HG03045 (cell line): ENCODE data around the gene ADAMTS9.

Source experiments
- ATAC-seq: cut with Tn5 transposase; IDR thresholded peaks from one replicate; pipeline ENCODE4 v1.9.1; 2021; ENCODE audit warnings: mild to moderate bottlenecking, moderate library complexity; ENCODE audit not compliant: unreplicated experiment

The ADAMTS9 gene

DNA sequence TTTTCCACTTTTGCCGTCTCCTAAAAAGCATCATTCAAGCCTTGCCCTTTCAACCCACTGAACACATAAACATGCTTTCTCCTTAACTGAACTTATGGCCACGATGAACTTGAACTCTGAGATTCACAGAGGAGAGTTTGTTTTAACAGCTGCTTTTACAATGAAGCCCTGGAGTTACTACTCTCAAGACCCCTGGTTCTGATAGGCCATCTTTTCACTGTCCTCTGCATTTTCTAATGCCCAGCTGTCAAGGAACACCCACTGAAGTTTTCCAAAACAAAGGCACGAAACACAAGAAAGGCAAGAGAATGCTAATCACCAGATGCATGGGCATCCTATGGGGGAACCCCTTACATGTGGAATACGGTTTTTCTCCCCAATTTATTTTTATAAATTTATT lies 100.8 kb downstream of the ADAMTS9 start:
- ATAC-seq, result no peak

DNA sequence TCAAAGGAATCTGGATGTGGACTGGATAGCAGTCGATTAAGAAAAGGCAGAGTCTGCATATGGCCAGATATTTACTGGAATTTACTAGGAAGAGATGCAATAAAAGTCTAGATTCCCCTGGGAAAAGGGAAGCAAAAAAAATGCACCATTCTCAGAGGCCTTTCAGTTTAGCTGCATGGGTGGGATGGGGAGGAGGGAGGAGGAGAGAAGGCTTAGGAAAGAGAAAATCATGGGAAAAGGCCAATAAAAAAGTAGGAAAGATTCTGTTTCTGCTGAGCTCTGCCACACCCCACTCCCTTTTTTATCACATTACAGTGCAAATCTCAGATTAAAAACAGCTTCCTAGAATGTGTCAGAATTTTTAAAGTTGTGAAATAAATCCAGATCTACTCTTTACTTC lies 103.6 kb downstream of the ADAMTS9 start:
- no peak for ATAC-seq

DNA sequence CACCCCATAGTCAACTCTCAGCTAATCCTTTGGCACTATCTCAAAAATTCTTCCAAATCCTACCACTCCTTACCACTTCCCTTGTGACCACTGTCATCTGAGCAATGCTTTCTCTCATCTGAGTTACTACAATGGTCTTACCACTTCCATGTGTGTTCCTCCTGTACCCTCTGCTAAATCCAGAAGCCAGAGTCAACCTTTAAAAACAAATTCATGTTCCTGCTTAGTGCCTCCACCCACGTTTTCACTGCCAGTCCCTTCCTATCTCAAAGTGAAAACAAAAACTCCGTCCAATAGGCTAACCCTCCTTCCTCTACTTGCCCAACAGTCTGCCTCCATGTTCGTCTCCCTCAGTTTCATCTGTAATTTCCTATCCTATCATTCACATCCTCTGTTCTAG lies 109.0 kb downstream of the ADAMTS9 start:
- ATAC-seq, result no peak

DNA sequence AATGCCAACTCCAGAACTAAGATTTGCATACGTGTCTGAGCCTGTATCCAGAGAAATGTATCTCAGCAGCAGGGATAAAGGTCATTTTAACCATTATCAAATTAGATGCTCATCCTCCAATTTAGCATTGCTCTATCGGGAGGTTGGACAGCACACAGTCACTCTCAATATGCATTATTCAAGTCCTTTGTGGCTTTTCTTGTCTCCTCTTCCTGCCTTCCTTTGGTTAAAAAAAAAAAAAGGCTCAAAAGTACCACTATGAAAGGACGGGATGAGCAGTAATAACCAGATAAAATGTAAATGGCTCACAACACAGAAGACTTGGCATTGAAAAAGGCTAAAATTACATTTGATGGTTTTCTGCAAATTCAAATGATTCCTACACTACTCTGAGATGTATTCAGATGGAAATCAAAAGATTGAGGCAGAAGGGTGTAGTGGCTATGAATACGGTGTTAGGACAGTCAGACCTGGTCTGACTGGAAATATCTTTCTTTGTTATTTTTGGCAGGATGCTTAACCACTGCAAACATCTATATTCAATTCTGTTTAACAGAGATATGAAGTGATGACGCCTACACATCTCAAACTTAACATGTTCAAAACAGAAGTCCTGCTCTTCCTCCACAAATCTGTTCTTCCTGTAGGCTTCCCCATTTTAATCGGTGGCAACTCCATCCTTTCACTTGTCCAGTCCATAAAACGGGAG lies 109.6 kb downstream of the ADAMTS9 start:
- no peak for ATAC-seq

DNA sequence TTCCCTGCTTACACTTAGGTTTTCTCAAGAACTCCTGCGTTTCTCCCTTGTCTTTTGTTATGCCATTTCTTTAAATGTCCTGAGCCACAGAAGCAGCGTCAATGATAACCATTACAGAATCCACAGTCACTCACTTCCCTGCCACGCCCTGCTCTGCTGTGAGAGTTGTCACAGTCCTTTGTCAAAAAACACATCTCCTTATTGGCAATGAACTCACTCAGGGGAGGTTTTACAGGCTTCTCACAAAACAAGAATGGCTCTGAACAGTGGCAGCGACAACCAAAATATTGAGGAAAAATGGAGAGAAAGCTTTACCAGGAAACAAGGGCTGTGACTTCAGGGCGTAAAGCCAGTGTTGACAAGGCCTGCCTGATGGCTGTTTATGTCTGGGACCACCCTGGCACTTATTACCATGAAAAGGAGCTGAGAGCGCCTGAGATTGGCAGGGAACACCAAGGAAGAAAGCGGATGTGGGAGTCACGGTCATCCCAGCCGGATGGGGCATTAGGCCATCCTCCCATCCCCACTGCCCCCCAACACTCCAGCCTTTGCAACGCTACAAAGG lies 111.5 kb downstream of the ADAMTS9 start:
- no peak for ATAC-seq

DNA sequence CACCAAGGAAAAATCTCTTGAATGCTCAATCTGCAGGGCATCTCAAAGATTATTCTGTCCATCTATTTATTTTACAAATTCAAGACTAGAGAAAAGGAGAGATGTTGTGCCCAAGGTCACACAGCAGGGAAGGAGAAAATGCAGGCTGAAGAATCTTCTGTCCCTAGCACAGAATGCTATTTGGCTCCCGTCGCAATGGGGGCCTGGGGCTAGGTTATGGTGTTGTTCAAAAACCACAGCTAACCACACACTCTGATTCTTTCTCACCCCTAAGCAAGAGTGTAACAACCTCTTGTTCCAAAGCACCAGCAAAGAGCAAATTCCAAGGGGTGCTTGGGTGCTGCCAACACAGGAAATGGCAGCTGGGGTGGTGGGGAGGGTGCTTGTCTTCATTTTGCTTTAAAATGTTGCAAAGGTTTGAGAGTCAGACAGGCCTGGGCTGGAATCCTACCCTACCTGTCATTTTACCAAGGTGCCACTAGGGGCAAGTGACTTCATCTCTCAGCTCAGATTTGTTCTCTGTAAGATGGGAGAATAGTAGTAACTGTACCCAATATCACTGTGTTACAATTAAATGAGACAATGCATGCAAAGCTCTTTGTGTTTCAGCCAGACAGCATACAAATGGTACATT lies 112.5 kb downstream of the ADAMTS9 start:
- peak; percentile 78 for ATAC-seq

DNA sequence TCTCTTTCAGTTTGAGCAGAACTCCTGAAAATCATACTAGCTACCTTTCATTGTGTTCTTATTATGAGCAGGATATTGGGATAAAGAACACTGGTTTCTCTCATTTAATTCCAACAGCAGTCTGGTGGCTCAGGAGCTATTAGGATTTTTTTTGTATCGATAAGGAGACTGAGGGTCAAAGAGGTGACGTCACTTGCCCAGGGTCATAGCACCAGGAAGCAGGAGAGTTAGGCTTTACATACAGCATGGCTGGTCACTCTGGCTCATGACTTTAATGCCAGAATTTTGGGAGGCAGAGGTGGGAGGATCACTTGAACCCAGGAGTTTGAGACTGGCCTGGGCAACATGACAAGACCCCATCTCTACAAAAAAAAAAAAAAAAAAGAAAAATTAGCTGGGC lies 113.6 kb downstream of the ADAMTS9 start:
- no peak for ATAC-seq

DNA sequence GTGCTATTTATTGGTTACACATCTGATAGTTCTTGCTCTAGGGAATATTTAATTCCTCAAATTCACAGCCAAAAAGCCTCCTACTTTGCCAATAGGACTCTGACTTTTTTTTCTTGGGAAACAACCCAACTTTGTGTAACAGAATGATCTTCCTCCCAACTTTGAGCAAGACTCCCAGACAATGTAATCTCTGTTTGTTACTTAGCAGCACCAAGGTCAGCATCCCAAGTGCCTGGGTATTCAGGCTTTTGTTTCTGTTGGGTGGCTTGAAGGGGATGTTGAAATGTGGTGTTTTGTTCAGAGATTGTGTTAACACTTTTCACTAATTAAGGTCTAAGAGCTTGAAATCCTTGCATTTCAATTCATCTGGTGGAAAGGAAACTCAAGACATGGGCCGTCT lies 115.8 kb downstream of the ADAMTS9 start:
- ATAC-seq, result no peak

DNA sequence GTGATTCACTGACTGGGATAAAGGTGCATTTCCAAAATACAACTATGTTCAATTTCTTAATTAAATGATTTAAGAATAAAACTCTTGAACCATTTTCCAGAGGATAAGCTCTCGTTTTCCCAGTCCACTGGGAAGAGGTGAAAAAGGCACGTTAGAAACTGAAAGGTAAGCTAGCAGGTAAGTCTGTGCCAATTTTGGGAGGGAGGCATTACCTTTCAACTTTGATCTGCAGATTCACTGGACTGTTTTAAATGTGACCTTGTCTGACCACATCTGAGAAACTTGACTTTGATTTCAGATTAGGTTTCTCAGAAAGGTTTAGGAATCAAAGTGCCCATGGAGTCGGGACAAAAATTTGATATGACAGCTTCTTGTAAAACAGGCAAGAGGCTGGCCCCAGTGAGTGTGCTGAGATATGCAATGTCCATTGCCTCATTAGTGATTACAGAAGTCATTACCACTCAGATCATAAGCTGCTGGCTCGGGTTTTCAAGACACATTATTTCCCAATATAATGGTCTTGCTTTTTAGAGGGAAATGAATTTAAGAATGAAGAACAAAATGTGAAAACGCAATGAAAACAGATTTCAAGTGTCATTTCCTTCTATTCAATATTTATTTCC lies 118.8 kb downstream of the ADAMTS9 start:
- no peak for ATAC-seq

DNA sequence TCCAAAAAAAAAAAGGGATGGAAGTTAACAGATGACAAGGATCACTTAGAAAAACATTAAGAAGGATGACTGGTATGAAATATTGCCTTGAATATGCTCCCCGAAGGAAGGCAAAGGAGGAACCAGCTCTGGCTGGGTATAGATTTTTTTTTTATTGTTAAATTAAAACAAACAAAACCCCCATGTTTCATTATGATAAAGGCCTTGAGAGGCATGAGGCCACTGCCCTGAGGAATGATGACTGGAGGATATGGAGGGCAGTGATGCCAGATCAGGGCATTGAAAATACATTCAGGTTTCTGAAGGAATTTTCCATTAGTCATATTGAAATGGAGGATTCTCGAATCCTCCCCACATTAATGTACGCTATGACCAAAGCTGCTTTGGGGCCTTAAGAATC lies 120.9 kb downstream of the ADAMTS9 start:
- no peak for ATAC-seq

DNA sequence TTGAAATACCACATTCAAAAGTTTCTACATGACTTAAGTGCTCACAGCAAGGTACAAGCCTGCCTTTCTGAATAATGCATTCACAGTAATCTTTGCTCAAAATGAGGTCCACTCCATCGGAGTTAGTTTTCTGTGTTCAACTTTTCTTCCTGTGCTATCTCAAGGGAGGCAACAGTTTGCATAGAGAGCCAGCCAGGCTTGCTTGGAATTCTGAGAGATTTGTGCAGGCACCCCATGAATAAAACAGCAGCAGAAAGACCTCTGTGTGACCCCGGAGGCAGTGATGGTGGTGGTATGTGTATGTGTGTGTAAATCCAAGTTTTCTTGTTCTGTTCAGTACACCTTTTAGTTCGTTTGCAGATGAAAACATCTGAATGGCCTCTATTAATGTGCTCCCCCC lies 124.0 kb downstream of the ADAMTS9 start:
- no peak for ATAC-seq

DNA sequence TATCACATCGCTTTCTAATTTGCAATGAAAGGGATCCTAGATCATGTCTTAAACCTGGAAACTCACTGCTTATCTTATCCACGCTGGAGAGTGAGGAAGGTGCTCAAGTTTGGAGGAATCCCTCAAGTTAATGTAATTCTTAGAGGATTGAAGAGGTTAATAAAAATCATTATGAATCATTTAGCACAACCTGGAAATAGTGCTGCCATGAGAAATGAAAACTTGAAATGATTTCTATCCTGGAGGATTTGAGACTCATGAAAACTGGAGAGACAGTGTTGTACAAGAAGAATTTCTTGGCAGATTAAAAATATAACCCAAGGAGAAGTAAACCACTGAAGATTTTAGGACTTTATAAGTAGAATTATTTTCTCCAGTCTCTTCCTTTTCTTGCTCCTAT lies 125.9 kb downstream of the ADAMTS9 start:
- no peak for ATAC-seq

DNA sequence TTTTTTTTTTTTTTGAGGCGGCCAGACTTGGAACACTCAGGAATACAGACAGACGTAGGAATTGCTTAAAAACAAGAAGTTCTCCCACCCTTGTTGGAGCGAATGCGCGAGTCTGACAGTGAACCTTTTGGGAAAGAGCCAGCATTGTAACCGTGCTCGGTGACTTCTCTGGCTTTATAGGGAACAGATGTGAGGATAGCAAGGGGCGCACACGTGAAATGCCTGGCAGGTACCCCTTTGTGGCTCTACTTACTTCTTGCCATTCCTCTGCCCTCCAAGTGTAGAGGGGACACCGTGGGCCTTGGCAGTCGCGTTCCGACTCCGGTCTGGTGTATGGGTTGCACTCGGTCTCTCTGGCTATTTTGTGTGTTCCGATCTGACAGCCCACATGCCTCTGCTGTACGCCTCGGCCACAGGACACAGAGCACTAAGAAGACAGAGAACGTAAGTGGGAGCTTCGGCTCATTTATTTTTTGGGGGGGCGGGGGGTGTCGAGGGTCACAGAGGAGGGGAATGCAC lies 126.4 kb downstream of the ADAMTS9 start:
- ATAC-seq, result no peak

DNA sequence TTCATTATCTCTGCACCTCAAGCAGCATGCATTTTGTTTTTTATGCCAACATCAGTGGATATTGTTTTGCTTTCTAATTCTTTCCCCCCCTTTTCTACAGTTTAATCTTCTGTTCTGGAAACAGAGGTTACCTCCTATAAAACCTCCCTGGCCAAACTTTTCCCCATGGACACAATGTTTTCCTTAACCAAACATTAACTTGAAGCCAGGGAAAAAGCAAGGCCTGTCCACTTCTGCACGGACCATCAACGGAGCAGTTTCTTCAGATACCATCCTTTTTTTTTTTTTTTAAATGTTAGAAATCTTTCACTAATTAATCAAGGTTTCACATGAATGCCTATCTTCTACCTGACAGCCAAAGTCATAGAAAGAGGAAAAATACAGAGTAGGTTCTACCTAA lies 127.0 kb downstream of the ADAMTS9 start:
- no peak for ATAC-seq

DNA sequence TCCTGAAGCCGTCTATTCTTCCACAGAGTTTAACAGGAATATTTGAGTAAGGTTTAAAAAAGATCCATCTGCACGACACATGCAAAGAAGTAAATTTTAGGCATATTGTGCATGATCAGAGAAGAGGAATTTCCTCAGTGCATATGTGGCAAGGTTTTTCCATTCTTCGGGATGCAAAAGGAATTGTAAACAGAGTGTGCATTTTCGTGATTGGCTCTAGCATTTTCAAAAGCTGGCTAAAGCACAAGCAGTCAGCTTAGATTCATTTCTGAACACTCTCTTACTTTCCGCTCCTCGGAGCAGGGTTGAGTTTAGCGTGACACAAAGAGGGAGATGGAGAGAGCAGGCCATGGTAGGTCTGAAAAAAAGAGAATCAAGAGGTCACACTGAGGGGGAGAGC lies 128.2 kb downstream of the ADAMTS9 start:
- ATAC-seq, result no peak

DNA sequence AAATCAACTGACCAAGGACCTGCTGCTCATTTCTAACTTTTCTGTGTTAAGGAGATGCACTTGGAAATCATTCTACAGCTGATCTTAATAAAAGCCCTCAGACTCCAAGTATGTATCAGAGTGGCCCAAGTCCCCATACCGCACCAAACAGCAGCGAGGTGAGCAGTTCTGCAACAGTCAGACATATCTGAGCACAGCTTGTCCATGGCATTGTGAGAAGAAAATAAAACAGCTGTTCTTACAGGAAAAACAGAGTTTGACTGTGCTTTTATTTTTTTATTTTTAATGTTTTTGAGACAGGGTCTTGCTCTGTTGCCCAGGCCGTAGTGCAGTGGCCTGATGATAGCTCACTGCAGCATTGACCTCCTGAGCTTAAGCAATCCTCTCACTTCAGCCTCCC lies 131.8 kb downstream of the ADAMTS9 start:
- ATAC-seq, result no peak

DNA sequence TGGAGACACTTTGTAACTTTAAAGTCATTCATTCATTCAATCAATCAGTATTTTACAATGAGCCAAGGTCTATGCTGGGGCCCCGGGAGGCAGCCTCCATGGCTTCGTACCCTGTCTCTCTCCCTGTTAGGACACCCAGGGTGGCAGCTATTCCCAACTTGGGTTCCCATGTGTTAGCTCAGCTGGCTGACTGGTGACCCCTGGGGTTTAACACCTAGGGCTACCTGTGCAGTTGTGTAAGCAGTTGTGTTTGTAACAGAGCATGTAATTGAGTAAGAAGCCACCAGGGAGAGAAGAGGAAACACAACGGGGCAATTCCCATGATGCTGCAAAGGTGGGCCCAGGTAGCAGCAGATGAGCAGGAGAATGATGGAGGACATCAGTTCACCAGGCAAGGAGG lies 132.4 kb downstream of the ADAMTS9 start:
- ATAC-seq, result no peak

DNA sequence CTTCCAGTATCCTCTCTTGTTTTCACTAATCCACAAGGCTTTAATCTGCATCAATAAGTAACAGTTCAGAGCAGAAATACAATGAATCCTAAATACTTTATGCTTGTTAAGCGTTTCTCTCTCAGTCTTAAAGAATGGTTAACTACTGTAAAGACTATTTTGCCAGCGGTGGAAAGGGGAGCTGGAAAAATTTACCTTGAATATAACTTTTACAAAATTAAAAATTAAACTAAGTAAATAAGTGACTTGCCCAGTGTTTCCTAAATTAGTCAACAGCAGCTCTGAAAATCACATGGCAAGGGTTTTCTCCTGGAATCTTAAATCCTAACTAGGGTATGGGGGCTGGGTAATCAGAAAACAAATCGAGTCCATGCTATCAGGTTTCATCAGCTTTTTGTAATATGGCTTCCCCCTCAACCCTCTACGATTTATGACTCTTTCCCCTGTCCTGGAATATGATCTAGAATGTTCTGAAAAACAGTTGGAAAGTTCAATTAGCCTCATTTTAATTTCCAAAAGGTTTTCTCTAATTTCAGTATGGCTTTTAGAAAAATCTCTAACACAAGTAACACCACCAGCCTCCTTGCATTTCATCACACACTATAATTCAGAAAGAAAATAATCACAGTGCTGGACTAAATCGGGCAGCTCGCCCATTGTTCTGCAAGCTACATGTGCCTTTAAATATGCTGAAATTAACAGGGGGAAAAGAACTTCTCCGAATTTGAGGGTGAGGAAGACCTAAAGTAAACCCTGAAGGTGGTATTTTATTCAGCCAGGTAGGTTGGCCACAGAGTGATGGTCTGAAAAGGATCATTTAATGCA lies 133.5 kb downstream of the ADAMTS9 start:
- ATAC-seq, result no peak

DNA sequence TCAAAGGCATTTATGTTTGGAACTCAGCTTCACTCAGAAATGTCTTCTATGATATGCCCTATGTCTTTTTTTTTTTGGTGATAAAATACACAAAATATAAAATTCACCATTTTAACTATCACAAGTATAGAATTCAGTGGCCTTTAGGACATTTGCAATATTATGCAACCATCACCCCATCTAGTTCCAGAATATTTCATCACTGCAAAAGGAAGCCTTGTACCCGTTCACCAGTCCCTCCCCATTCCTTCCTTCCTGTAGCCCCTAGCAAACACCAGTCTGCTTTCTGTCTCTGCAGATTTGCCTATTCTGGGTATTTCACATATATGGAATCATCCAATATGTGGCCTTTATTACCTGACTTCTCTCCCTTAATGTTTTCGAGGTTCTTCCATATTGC lies 134.8 kb downstream of the ADAMTS9 start:
- ATAC-seq, result no peak

DNA sequence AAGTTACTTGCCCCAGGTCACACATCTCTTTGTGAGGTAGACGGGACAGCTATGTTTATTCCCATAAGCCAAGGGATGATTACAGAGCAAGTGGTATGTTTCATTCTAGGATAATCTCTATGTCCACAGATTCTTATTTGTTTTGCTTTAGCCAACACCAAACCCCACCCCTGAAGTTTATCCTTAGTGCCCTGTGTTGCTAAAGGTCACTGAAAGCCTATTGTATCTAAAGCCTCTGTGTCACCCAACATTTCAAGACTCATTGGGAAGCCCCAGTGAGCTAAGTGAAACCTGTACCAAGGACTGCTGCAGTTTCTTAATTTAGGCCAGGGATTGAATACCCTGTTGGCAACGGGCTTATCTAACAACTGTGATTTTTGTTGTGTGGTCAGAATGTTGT lies 135.6 kb downstream of the ADAMTS9 start:
- no peak for ATAC-seq

DNA sequence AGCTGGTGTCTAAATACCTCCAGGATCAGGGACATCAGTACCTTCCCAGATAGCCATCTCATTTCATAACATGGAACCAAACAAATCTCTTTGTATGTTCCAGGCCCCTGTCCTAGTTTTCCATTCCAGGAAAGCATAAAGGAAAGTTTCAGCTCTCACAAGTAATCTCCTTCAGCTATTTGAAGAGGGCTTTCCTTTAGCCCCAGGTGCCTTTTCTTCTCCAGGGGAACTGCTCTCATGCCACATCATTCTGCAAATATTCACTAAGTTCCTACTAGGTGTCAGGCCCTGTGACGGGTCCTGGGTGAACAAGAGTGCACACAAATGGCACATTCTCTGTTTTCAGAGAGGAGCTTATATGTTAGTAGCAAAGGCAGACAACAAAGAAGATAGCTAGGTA lies 136.1 kb downstream of the ADAMTS9 start:
- no peak for ATAC-seq
